Gastrocnemius medialis (tissue), 4 donors: ENCODE data around the gene IGF2BP3.

Experiments used
- POLR2A ChIP-seq, 2 donors: fragments of 450-650 bp; IDR thresholded peaks; one replicate each; pipeline ENCODE4 v1.6.1; 2017; ENCODE audit warnings: antibody characterized with exemption in 2 of 2, mild to moderate bottlenecking in 2 of 2, moderate library complexity in 2 of 2
- TF ChIP-seq, protein P1 (sequence below), 5 experiments: fragments of 450-650 bp in 3 of 5; fragments of 200-600 bp in 2 of 5; sonication (generic) in 2 of 5; IDR thresholded peaks in 4 of 5; conservative IDR thresholded peaks in 1 of 5; 1 replicate in 4 of 5; 2 replicates in 1 of 5; pipeline ENCODE4 v1.5.1; 2016 to 2019; ENCODE audit warnings: antibody characterized with exemption in 5 of 5, mild to moderate bottlenecking in 3 of 5, moderate library complexity in 3 of 5

DNA sequence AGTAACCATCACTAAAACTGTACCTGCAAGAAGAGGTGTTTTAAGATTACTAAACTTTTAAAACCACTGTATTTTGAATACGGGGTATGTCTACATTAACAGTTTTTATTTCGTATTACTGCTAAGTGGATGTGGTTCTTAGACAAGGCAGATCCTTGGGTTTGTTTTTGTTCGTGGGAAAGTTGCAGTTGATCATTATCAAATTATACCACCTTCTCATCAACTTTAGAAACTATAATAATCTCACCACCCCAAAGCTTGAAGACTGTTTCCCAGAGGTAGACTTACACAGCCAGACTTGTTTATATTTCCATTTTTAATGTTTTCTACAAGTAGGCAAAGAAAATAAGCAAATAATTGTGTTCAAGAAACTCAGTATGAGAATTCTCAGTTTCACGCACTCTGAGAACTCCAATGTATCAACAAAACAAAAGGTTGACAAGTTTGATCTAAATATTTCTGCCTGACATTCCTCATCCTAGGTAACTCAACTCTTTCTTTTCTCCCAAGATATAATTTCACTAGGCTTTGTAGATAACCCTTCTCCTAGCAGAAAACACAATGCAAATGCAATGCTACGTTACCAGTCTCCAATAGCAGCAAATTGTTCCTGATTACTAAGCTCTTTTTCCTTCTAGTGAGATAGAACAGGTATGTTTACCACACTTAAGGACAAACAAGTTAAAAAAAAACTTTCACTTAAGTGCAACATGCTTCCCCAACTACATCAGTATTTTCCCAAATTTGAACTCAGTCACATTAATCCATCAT lies 36.0 kb downstream of the IGF2BP3 start:
- no peak for TF ChIP-seq POLR2A (IDR thresholded peaks at IDR 0.05)
- TF ChIP-seq, protein P1, sequence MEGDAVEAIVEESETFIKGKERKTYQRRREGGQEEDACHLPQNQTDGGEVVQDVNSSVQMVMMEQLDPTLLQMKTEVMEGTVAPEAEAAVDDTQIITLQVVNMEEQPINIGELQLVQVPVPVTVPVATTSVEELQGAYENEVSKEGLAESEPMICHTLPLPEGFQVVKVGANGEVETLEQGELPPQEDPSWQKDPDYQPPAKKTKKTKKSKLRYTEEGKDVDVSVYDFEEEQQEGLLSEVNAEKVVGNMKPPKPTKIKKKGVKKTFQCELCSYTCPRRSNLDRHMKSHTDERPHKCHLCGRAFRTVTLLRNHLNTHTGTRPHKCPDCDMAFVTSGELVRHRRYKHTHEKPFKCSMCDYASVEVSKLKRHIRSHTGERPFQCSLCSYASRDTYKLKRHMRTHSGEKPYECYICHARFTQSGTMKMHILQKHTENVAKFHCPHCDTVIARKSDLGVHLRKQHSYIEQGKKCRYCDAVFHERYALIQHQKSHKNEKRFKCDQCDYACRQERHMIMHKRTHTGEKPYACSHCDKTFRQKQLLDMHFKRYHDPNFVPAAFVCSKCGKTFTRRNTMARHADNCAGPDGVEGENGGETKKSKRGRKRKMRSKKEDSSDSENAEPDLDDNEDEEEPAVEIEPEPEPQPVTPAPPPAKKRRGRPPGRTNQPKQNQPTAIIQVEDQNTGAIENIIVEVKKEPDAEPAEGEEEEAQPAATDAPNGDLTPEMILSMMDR (IDR thresholded peaks at IDR 0.05 in 4 of 5, conservative IDR thresholded peaks at IDR 0.05 in 1 of 5): no peak
